NCI-H526 (cell line): ENCODE measurements around the gene ENDOD1.
"Not testable (repeated sequence)": the region's sequence is repeated elsewhere in the genome, so short reads cannot be mapped to it uniquely, and the experiment has no call there.

ENCODE experiments used
- DNase-seq, 2 experiments: peaks; one replicate each; lab custom pipeline; 2025; lab: John Stamatoyannopoulos, UW

Gene ENDOD1, protein sequence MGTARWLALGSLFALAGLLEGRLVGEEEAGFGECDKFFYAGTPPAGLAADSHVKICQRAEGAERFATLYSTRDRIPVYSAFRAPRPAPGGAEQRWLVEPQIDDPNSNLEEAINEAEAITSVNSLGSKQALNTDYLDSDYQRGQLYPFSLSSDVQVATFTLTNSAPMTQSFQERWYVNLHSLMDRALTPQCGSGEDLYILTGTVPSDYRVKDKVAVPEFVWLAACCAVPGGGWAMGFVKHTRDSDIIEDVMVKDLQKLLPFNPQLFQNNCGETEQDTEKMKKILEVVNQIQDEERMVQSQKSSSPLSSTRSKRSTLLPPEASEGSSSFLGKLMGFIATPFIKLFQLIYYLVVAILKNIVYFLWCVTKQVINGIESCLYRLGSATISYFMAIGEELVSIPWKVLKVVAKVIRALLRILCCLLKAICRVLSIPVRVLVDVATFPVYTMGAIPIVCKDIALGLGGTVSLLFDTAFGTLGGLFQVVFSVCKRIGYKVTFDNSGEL

DNA sequence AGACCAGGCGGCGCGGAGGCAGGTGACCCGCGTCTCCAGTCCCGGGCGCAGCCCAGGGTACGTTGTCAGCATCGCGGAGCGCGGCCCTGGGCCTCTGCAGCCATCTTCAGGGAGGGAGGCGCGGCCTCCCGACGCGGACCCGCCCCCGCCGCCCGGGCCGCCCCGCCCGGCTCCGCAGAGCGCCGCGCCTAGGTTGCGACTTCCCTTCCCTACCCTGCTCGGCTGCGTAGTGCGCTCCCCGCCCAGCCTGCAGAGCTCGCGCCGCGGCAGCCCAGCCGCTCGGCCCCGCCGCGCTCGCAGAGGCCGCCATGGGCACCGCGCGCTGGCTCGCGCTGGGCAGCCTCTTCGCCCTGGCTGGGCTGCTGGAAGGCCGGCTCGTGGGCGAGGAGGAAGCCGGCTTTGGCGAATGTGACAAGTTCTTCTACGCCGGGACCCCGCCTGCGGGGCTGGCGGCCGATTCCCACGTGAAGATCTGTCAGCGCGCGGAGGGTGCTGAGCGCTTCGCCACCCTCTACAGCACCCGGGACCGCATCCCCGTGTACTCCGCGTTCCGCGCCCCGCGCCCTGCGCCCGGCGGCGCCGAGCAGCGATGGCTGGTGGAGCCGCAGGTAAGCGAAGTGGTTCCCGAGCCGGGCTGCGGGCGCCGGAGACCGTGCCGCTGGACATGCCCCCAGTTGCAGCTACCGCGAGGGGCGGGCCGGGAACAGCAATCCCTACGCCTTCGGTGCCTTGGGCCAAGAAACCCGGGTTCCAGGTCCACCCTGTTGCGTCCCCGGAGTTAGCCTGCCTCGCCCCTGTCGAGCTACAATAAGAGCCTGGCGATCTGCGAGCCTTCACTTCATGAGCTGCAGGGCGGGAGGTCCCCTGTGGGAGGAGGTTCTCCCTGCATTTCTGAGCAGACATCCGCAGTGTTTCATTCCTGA, at the start of gene ENDOD1:
TSS of gene ENDOD1 (plus strand) at position 227 of the 923 bp plus-strand sequence. CDS start at position 309, 82 bp downstream.
- peak; percentile 68 to 97 for DNase-seq

DNA sequence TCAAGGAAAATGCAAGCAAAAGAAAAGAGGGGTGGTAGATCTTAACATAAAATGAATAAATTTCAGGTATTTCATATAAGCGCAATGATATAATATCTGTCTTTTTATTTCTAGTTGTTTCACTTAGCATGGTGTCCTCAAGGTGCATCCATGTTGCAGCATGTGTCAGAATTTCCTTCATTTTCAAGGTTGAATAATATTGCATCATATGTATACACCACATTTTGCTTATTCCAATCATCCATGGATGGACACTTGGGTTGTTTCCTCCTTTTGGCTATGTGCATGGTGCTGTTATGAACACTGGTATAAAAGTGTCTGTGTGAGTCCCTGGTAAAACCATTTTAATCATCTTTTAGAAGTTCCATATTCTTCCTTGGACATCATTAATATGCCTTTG, 47.4 kb upstream of the ENDOD1 start:
- no peak for DNase-seq

DNA sequence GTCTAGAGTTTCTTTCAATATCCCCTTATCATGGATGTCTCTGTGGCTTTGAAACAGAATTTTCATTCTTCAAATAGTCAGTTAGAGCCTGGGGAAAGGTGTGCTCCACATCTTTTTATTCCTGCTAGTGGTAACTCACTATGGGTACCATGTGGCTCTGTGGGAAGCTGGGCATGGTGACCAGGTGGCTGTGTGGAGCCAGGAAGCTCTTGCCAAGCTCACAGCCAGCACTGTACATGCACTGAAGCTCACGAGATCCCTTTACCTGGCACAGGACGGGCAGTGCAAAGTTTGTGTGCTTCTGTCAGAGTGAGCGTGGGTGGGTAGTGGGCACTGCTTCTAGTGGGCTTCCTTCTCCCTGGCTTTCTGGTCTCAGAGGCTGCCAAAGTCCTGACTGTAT, 46.7 kb upstream of the ENDOD1 start:
- no peak for DNase-seq

DNA sequence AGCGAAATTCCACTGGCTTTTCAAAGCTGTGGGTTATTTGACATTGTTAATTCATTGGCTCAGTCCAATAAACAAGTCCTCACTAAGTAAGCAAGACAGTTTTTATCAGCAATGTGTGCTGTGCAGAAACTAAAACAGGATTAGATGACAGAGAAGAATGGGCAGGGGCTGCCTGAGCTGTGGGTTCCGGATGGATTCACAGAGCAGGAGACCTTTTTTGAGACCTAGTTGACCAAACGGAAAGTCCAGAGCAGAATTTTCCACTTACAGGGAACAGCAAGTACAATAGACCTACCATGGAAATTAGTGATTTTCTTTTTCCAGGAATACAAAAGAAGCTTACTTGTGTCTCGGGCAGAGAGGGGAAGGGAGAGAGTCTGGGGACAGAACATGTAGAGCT, 45.6 kb upstream of the ENDOD1 start:
- DNase-seq, result no peak

DNA sequence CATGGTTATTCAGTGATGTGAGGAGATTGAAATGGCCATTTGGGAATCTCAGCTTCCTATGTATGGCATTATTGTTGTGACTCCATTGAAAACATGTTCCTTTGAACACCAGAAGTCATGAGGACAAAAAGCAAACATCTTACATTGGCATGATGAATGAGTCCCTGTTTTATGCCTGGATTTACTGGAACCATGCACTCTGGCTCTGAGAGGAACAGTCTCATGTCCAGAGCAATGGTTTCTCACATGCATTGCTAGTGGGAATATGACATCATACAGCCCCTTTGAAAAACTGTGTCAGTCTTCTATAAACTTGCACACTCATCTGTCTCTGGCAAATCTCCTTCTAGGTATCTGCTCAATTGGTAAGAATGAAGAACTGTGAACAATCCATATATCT, 43.8 kb upstream of the ENDOD1 start:
- no peak for DNase-seq

DNA sequence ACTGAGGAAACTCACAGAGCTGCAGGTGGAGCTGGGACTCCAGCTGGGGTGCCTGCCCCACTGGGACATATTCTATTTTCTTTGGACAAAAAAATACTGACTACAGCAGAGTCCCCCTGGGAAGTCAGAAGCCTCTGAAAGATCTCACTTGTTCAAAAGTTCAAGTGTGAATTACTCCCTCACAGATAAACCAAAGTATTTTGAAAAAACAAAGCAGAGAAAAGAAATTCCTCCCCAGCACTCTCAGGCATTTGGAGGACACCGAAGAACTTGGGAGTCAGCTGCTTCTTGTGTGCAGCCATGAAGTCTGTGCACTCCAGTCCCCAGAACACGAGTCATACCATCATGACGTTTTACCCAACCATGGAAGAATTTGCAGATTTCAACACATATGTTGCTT, 40.5 kb upstream of the ENDOD1 start, which contains the start of gene KDM4F:
TSS of gene KDM4F (plus strand) at position 301 of the 400 bp plus-strand sequence.
- DNase-seq, result not testable (repeated sequence)

DNA sequence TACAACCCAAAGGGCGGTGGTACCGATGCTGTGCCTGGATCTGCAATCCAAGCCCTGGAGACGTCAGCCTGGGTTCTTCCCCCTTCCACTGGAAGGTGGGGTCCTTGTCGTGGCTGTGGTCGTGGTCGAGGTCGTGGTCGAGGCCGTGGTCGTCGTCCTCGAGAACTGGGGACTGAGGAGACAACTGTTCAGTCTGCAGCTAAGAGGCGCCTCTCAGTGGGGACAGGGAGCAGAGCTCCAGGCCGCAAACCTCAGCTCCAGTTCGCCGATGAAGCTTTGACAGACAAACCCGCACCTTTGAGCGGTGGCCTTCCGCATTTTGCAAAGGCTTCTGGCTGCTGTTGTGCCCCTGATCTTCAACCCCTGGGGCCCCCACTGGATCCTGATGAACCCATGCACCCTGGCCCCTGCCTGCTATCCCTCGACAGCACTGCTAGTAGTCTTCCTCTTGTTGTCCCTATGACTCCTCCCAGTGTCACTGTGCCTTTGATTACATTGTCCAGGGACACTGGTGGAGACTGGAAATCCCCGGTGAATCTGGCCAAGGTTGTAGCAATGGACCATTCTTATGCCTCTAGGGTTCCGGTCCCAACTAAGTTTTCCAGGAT, 38.9 kb upstream of the ENDOD1 start:
- DNase-seq, result no peak

DNA sequence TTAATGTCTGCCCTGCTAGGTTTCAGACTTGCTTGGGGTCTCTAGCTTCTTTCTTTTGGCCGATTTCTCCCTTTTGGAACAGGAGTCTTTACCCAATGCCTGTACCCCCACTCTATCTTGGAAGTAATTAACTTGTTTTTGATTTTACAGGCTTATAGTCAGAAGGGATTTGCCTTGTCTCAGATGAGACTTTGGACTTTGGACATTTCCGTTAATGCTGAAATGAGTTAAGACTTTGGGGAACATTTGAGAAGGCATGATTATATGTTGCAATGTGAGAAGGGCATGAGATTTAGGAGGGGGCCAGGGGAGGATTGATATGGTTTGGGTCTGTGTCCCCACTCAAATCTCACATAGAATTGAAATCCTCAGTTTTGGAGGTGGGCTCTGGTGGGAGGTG, 35.3 kb upstream of the ENDOD1 start:
- DNase-seq, result no peak

DNA sequence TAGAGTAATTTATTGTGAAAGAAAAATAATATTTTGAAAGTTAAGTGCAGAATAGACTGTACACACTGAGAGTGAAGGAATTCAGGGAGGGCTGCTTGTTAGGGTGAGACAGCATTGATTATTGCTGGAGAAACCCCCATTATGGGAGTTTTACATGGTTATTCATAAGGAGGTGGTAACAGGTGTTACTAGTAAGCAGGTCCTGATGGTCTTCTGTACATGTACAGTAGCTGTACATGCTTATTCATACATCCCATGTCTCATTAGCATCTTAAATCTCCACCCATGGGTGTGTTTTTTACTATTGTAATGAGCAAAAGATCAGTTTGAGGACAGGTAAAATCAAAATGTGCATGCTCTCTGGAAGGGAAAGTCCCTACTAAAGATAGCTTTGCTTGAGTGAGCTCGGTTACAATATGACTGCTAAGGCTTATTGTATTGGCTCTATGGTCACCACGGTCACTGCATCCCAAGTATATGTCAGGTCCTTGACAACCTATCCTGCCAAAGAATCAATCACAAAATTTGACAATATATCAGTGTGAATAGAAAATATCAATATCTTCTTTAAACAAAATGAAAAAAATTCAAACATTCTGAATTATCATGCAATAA, 34.3 kb upstream of the ENDOD1 start:
- DNase-seq, result no peak

DNA sequence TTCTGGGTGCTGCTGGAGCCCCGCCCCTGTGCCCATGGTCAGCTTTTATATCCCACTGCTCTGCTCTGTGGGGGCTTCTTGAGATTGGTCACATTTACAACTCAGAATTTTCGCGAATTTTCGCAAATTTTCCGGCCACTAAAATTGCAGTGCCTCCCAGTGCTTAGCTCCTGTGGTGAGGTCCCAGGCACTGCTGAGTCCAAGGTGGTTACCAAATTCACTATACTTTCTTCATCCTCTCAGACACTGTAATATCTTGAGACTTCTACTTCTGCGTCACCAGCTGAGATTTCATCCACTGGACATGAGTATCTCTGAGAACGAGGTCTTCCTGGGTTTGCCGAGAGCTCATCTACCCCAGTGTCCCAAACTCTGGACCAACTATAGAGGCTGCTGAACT, 31.7 kb upstream of the ENDOD1 start:
- DNase-seq, result no peak

DNA sequence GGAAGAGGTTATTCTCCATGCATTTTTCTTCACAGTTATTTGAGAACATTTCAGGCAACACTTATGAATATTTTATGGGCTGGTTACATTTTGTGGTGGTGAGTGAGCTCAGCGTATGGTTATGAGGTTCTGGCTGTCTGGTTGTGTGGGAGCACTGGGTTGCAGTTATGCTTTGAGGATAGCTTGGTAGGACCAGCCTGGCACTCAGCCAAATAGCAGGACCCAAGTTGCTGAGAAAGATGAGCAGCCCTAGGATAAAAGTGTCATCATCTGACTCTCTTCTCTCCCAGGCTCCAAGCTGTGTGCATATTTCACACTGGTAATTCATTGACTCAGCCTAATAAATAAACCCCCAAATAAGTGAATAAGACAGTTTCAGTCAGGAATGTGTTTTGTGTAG, 31.0 kb upstream of the ENDOD1 start:
- DNase-seq, result no peak

DNA sequence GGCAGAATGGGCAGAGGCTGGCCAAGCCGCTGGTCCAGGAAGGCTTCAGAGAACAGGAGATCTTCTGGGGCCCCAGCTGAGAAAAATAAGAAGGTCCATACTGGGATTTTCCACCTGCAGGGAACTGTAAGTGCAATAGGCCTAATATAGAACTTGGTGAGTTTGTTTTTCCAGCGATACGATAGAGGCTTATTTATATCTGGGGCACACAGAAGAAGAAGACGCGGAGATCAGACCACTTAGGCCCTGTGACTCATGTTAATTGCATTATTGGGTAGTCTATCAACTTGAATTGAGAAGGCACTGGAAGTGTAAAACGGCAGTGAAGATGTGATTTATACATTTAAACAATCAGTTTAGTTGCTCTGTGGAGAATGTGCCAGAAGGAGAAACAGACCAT, 30.6 kb upstream of the ENDOD1 start:
- no peak for DNase-seq

DNA sequence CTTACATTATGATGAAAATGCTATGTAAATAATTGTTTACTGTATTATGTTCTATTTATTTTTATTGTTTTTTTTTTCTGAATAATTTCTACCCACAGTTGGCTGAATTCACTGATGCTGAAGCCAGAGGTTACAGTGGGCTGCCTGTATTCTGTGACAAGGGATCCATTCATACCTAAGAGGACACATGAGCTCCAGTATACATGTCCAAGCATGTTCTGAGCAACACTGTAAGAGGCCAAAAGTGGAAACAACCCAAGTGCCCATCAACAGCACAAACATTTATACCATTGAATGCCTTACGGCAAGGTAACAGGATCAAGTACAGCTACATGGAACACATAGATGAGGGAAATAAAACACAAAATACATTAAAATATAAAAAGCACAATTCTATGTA, 24.3 kb upstream of the ENDOD1 start:
- peak; percentile 96 to 97 for DNase-seq

DNA sequence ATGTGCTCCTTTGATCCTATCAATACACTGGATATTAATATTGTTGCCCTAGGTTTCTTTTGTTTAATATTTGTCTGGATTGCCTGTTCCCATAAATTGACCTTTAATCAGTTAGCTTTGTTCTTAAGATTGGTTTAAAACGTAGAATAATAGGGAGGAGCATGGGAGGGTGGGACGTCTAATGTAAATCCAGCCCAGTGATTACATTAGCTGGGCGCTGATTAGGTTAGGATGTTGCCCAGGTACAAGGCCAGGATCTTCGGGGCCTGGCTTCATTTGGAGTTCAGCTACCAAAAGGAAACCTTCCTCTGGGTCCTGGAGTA, 23.0 kb upstream of the ENDOD1 start, which contains the start of gene SRSF8:
TSS of gene SRSF8 (plus strand) at position 204 of the 323 bp plus-strand sequence. CDS start 308 bp downstream, outside the sequence.
- DNase-seq, result peak; percentile 87 to 98

DNA sequence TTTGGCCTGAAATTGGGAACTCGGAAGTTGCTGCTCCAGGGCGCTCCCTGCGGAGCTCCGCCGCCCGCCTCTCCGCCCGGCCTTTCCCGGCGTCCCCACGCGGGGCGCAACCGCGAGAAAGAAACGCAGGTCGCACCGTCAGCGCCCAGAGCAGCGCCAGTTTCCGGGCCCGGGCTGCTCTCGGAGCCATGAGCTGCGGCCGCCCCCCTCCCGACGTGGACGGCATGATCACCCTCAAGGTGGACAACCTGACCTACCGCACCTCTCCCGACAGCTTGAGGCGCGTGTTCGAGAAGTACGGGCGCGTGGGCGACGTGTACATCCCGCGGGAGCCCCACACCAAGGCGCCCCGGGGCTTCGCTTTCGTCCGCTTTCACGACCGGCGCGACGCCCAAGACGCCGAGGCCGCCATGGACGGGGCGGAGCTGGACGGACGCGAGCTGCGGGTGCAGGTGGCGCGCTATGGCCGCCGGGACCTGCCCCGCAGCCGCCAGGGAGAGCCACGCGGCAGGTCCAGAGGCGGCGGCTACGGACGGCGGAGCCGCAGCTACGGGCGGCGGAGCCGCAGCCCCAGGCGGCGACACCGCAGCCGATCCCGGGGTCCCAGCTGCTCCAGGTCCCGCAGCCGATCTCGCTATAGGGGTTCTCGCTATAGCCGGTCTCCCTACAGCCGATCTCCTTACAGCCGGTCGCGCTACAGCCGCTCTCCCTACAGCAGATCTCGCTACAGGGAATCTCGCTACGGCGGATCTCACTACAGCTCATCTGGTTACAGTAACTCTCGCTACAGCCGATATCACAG, 22.4 kb upstream of the ENDOD1 start:
- peak; percentile 88 to 98 for DNase-seq

DNA sequence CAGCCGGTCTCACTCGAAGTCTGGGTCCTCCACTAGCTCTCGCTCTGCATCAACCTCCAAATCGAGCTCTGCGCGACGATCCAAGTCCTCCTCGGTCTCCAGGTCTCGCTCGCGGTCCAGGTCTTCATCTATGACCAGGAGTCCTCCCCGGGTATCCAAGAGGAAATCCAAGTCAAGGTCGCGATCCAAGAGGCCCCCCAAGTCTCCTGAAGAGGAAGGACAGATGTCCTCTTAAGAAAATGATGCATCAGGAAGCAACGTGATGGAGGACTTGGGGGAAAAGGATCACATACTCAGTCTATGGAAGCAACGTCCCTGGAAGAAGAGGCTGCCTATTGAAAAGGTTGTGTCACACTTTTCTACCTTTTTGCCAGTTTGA, 21.8 kb upstream of the ENDOD1 start:
- DNase-seq, result no peak

DNA sequence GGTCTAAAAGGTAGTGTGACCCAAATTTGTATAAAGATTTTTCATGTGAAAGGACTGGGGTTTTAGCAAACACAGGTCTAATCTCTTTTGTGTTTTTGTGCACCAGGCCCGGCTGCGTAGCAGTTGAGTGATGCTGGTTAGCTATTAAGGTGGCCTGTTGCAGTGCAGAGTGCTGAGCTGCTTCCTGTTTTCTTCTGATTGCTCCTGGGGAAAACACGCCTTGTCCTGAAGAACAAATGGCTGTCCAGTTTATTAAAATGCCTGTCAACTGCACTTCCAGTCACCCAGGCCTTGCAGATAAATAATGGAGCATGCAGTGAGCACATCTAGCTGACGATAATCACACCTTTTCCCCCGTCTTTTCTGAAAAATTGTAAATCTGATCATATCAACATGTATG, 21.1 kb upstream of the ENDOD1 start:
- peak; percentile 98 to 99 for DNase-seq

DNA sequence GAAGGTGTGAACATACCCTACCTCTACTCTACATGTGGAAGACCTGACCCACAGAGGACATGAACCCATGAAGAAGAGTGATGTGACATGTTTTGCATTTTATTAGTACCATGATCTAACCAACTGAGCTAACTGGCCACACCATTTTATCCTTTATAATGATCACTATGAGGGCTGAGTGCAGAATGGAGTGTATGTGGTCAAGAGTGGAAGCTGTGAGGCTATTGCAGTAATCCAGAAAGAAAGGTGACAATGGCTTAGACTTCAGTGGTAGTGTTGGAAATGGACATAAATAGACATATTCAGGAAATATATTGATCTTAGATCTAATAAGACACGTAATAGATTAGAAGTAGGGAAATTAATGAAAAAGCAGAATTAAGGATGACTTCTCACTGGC, 19.2 kb upstream of the ENDOD1 start:
- no peak for DNase-seq

DNA sequence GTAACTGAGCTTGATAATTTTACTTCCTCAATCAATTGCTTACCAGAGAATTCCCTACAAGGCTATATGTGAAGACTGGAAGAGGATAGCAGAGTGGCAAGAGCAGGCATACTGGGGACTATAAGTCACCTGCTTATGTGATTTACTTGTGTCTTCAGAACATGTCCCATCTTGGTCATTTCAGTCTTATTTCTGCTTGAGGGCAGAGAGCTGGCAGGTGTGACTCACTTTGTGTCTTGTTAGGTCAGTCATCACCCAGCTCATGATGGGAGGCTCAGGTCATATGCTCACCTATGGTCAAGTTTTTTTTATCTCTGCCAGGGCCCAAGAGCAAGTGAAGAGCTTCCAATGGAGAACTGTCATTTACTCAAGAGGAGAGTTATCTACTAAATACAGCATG, 16.7 kb upstream of the ENDOD1 start:
- DNase-seq, result no peak

DNA sequence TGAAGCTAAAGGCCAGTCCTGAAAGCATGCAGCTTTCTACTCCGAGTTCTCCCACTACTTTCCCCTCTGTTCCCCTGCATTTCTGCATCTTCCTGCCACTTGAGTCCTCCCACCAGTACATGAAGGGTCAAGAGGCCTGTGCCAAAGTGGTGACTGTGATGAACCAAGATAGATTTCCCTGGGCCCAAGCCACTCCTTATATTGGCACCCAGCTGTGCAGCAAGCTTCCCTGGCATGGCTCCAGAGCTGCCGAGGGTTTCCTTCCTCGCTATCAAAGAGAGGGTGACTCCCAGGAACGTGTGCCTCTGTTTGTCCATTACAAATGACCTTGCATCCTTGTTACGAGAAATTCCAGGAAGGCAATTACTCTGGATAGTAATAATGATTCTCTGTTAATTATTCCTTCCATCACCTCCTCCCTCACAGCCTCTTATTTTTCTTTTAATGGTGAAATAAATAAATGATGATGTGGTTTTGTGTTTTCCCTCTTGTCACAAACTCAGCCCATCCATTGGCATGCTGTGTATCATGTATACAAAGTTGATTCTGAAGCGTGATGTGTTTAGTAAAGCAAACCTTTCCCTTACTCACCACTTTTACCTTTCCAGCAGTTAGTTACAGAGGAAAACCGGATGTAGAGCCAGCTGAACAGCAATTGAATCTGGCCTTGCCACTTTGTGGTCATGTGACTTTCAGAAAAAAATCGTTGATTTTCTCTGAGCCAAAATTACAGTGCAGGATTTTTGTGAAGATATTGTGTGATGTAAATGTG, 14.7 kb upstream of the ENDOD1 start:
- DNase-seq, result no peak
